ENCODE measurements around the gene PAK1.
"Not testable (repeated sequence)": the region's sequence is repeated elsewhere in the genome, so short reads cannot be mapped to it uniquely, and the experiment has no call there.

The PAK1 gene

GRCh38 chr11:77385255-77385771, 88.6 kb downstream of the PAK1 start:
- intact Hi-C loops (cut with DNase I); DNase-seq: not testable (repeated sequence)

- DNase-seq: no peak
- intact Hi-C loops (cut with DNase I): no loop called here
Observed at GRCh38 chr11:77384571-77384970, 89.3 kb downstream of the PAK1 start.

- DNase-seq; intact Hi-C loops (cut with DNase I): not testable (repeated sequence)
Observed at GRCh38 chr11:77383349-77383748, 90.5 kb downstream of the PAK1 start.

- intact Hi-C loops (cut with DNase I): no loop called here
- DNase-seq: no peak
Observed at GRCh38 chr11:77381729-77382665, 91.9 kb downstream of the PAK1 start.

- intact Hi-C loops (cut with DNase I): no loop called here
- DNase-seq: no peak
Observed at GRCh38 chr11:77379934-77380333, 94.0 kb downstream of the PAK1 start.

- peak in 35 of 42 donors; percentile 10 to 81 (median 41) for DNase-seq
- intact Hi-C loops (cut with DNase I): no loop called here
Observed at GRCh38 chr11:77379253-77379652, 94.6 kb downstream of the PAK1 start.

GRCh38 chr11:77377734-77378133, 96.2 kb downstream of the PAK1 start:
- no peak for DNase-seq
- intact Hi-C loops (cut with DNase I): no loop called here

GRCh38 chr11:77375107-77375506, 98.8 kb downstream of the PAK1 start:
- no peak for DNase-seq
- intact Hi-C loops (cut with DNase I): no loop called here

- DNase-seq: no peak
- intact Hi-C loops (cut with DNase I): no loop called here
Observed at GRCh38 chr11:77374611-77375031, 99.3 kb downstream of the PAK1 start.

GRCh38 chr11:77374108-77374507, 99.8 kb downstream of the PAK1 start:
- intact Hi-C loops (cut with DNase I): no loop called here
- DNase-seq: no peak

GRCh38 chr11:77372726-77373125, 101.2 kb downstream of the PAK1 start:
- DNase-seq: no peak
- intact Hi-C loops (cut with DNase I): no loop called here

- DNase-seq: no peak
- intact Hi-C loops (cut with DNase I): no loop called here
Observed at GRCh38 chr11:77371646-77372045, 102.2 kb downstream of the PAK1 start.

GRCh38 chr11:77370217-77370616, 103.7 kb downstream of the PAK1 start:
- intact Hi-C loops (cut with DNase I): no loop called here
- DNase-seq: no peak

GRCh38 chr11:77361184-77361583, 112.7 kb downstream of the PAK1 start:
- DNase-seq: no peak
- intact Hi-C loops (cut with DNase I): no loop called here

- DNase-seq: no peak
- intact Hi-C loops (cut with DNase I): no loop called here
Observed at GRCh38 chr11:77359481-77359880, 114.4 kb downstream of the PAK1 start.

GRCh38 chr11:77353131-77353530, 120.8 kb downstream of the PAK1 start:
- DNase-seq: no peak
- intact Hi-C loops (cut with DNase I): no loop called here

- no peak for DNase-seq
- intact Hi-C loops (cut with DNase I): no loop called here
Observed at GRCh38 chr11:77351281-77351886, 122.5 kb downstream of the PAK1 start.

- no peak for DNase-seq
- intact Hi-C loops (cut with DNase I): no loop called here
Observed at GRCh38 chr11:77347948-77348347, 125.9 kb downstream of the PAK1 start.

- intact Hi-C loops (cut with DNase I): no loop called here
- no peak for DNase-seq
Observed at GRCh38 chr11:77346906-77347603, 126.8 kb downstream of the PAK1 start.

GRCh38 chr11:77345621-77346020, 128.3 kb downstream of the PAK1 start:
- intact Hi-C loops (cut with DNase I): no loop called here
- no peak for DNase-seq
